GM19025 (cell line): Measurements from ENCODE around the gene PRRC2C.
A peak's percentile ranks its signal among the peaks of the same experiment; 100 is the strongest.
"Not testable (repeated sequence)": the region's sequence is repeated elsewhere in the genome, so short reads cannot be mapped to it uniquely, and the experiment has no call there.

Source experiments
- ATAC-seq: cut with Tn5 transposase; IDR thresholded peaks from one replicate; pipeline ENCODE4 v1.9.1; 2021; ENCODE audit warnings: mild to moderate bottlenecking, low read depth, moderate library complexity; ENCODE audit not compliant: unreplicated experiment

The PRRC2C gene

GRCh38 chr1:171581766-171582165 is 96.4 kb downstream of the PRRC2C start:
- ATAC-seq = no peak

GRCh38 chr1:171582589-171582988 is 97.3 kb downstream of the PRRC2C start:
- no peak for ATAC-seq

- no peak for ATAC-seq
Measured at GRCh38 chr1:171583591-171584201, 98.4 kb downstream of the PRRC2C start.

- ATAC-seq = no peak
Measured at GRCh38 chr1:171585715-171586114, 100.4 kb downstream of the PRRC2C start.

- ATAC-seq = no peak
Measured at GRCh38 chr1:171588230-171588629, 102.9 kb downstream of the PRRC2C start.

GRCh38 chr1:171590022-171590421 is 104.7 kb downstream of the PRRC2C start:
- no peak for ATAC-seq

GRCh38 chr1:171595324-171595723 is 110.0 kb downstream of the PRRC2C start:
- ATAC-seq = no peak

GRCh38 chr1:171596119-171596518 is 110.8 kb downstream of the PRRC2C start:
- no peak for ATAC-seq

GRCh38 chr1:171596705-171597104 is 111.4 kb downstream of the PRRC2C start:
- ATAC-seq = no peak

- no peak for ATAC-seq
Measured at GRCh38 chr1:171597203-171597602, 111.9 kb downstream of the PRRC2C start.

GRCh38 chr1:171600310-171600709 is 115.0 kb downstream of the PRRC2C start:
- not testable (repeated sequence) for ATAC-seq

- ATAC-seq = no peak
Measured at GRCh38 chr1:171600862-171601261, 115.5 kb downstream of the PRRC2C start.

GRCh38 chr1:171603042-171603441 is 117.7 kb downstream of the PRRC2C start:
- ATAC-seq = not testable (repeated sequence)

- ATAC-seq = peak; percentile 62
Measured at GRCh38 chr1:171606402-171606941, 121.1 kb downstream of the PRRC2C start.

- ATAC-seq = no peak
Measured at GRCh38 chr1:171610385-171610784, 125.1 kb downstream of the PRRC2C start.

GRCh38 chr1:171611306-171611705 is 126.0 kb downstream of the PRRC2C start:
- no peak for ATAC-seq

GRCh38 chr1:171613282-171613681 is 128.0 kb downstream of the PRRC2C start:
- no peak for ATAC-seq

- ATAC-seq = not testable (repeated sequence)
Measured at GRCh38 chr1:171615122-171615906, 130.0 kb downstream of the PRRC2C start.

- no peak for ATAC-seq
Measured at GRCh38 chr1:171616586-171616985, 131.3 kb downstream of the PRRC2C start.

GRCh38 chr1:171622152-171622462 is 136.8 kb downstream of the PRRC2C start, which contains the start of gene MYOCOS:
Gene MYOCOS (plus strand): TSS chr1:171622243. CDS start chr1:171623884, 1,641 bp downstream.
- ATAC-seq = no peak

GRCh38 chr1:171623651-171624331 is 138.5 kb downstream of the PRRC2C start:
- ATAC-seq = no peak
